ENCODE results near the gene RAD51B. TPM values are rescaled to one million over a fixed set of nuclear protein-coding genes. Genes with fewer than 3 reads are reported as not detected.
A peak's percentile ranks its signal among the peaks of the same experiment; 100 is the strongest.

Gene RAD51B
- total RNA-seq (2014; rRNA removed; shearing (Covaris generic); ENCODE audit: low replicate concordance) = 2.6 and 7.2 TPM in 2 replicates

DNA sequence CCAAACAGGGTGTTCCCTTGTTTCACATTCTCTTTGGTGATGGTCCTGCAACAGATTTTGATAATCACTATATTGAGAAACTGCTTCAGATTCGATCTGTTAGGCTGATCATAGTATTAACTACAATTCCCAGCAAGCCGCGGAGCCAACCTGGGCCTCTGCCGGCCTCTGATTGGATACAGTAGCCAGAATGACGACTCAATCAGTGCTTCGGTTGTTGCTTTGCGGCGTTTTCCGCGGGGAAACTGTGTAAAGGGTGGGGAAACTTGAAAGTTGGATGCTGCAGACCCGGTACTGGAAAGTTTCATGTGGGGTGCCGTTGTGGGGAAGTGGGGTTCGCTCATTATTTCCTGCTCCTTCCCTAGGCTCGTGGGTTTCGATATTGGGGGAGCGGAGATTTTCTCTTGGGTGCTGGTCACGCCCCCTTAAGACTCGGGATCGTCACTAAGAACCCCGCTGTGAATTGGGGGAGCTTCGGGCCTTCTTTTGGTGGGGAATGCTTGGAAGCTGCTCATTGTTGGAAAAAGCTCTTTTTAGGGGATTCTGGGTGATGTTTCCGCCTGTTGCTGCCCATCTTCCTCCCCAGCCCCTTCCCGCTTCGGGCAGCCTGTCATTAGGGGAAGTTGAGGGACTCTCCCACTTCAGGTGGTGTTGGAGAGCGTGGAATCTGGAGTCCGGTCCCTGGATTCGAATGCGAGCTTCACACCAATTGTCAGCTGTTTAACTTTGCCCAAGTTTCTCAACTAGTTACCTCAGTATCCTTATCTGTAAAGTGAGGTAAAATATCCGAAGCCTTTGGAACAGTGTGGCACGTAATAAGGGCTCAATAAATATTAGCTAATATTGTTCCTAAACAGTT is at the start of gene RAD51B:
Gene RAD51B (plus strand): TSS at position 217 of the 859 bp plus-strand sequence.
- Histone ChIP-seq H3K27me3 (no peaks in the 10 kb centered on the region), H3K4me3 (peak within 1 kb of the TSS; percentile 67), H3K9me3 (no peaks in the 10 kb centered on the region), H3K36me3 (no peaks in the 10 kb centered on the region)
- DNase-seq = peak; percentile 69

DNA sequence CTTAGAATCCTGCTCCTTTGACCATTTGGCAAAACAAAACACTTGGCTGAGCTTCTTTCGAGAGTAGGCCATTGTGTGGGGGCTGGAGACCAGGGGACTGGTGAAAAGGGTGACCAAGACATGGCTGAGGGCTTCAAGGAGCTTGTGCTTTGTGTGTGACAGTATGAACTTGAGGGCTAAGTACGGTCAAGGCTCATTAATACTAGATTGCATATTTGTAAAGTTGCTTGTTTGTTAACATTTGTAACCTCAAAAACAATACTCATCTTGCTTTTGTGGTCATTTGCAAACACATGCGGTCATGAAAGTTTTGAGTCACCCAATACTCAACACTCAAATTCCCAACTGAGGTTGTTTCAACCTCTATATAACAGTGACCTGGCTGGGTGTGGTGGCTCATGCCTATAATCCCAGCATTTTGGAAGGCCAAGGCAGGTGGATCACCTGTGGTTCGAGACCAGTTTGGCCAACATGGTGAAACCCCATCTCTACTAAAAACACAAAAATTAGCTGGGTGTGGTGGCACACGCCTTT is 45.7 kb upstream of the RAD51B start:
- DNase-seq = no peak
- no peaks in the 10 kb centered on the region for H3K27me3 ChIP-seq
- no peak overlapping the region for H3K4me3 ChIP-seq
- no peaks in the 10 kb centered on the region for H3K9me3 ChIP-seq
- no peaks in the 10 kb centered on the region for H3K36me3 ChIP-seq

DNA sequence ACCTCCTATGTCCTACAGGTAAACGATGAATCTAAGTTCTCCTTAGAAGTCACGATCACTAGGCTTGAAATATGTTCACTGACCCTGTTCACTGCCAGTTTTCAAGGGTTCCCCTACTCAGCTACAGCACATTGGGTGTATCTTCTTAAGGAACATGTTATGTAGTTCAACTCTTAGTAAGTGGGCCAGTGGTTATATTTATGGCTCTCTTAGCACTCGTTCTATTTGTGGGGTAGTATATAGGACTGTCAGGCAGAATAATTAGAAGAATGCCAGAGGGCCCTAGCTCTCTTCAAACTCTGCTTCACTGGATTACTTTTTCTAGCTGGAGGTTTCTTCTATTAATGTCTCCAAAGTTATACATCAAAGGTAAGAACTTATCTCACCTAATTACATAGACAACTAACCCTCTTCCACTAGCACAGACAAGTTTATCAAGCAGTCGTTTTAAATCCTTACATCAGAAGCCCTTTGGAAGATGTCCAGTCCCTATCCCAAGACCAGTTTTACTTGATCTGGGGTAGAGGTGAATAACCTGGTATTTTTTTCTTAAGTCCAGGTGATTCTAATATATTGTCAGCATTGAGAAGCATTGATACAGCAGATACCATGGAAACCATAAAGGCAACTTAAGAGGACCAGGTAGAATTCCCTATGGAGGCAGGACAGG is 42.8 kb upstream of the RAD51B start:
- Histone ChIP-seq H3K4me3 (no peak overlapping the region), H3K9me3 (no peaks in the 10 kb centered on the region), H3K36me3 (no peaks in the 10 kb centered on the region), H3K27me3 (no peaks in the 10 kb centered on the region)
- no peak for DNase-seq

DNA sequence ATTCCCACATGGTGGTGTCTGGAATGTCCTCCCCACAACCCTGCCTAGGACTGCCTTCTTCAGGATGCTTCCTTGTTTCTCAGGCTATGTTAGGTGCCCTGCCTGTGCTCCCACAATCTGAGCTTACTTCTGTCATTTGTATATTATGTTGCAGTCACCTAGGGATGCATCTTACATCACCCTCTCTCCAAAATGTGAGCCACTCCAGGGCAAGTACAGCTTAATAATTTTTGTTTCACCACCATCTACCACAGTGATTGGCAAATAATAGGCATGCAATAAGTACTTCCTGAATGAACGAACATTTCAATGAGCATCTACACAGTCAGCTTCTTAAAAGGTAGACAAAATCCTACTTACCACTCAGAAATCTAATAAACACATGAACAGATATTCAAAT is 40.8 kb upstream of the RAD51B start:
- Histone ChIP-seq H3K27me3 (no peaks in the 10 kb centered on the region), H3K36me3 (no peaks in the 10 kb centered on the region), H3K9me3 (no peaks in the 10 kb centered on the region), H3K4me3 (no peak overlapping the region)
- DNase-seq = no peak

DNA sequence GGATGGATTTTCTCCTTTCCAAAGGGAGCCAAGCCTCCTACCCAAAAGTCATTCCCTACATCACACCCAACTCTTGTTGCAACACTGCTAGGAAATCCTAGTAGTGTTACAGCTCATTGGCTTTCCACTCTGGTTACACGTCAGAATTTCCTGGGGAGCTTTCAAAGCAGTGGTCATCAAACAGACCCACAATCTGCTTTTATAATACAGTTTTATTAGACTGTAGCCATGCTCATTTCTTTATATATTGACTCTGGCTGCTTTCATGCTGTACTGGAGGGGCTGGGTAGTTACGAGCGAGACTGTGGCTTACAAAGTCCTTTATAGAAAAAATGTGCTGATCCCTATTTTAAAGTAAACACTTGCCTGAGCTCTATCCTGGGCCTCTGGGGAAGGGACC is 37.5 kb upstream of the RAD51B start:
- no peak for DNase-seq
- Histone ChIP-seq H3K4me3 (no peak overlapping the region), H3K9me3 (no peaks in the 10 kb centered on the region), H3K36me3 (no peaks in the 10 kb centered on the region), H3K27me3 (no peaks in the 10 kb centered on the region)

DNA sequence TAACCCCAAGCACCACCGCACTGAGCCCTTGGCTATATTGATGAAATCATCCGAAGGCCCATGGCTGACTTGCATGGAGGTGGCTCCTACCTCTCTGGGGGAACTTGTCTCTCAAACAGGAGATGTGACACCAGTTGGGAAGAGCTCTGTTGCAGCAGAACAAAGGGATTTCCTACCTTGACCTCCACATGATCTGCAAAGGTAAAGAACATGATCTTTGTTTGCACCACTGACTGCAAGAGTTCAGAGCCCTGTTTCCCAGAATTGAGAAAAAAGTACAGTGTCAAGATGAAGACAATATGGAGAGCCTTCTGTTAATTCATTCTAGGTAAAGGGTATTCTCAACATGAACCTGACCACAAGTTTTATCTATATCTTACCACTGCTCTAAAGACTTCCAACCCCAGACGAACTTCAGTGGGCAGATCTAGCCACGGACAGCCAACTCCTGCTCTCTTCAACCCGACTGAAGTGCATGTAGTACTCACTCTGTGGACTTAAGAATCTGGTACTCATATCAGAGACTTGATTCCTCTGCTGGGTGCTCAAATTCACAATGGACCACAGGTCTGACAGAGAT is 35.2 kb upstream of the RAD51B start:
- H3K36me3 ChIP-seq = no peaks in the 10 kb centered on the region
- H3K9me3 ChIP-seq = no peaks in the 10 kb centered on the region
- H3K27me3 ChIP-seq = no peaks in the 10 kb centered on the region
- no peak for DNase-seq
- H3K4me3 ChIP-seq = no peak overlapping the region

DNA sequence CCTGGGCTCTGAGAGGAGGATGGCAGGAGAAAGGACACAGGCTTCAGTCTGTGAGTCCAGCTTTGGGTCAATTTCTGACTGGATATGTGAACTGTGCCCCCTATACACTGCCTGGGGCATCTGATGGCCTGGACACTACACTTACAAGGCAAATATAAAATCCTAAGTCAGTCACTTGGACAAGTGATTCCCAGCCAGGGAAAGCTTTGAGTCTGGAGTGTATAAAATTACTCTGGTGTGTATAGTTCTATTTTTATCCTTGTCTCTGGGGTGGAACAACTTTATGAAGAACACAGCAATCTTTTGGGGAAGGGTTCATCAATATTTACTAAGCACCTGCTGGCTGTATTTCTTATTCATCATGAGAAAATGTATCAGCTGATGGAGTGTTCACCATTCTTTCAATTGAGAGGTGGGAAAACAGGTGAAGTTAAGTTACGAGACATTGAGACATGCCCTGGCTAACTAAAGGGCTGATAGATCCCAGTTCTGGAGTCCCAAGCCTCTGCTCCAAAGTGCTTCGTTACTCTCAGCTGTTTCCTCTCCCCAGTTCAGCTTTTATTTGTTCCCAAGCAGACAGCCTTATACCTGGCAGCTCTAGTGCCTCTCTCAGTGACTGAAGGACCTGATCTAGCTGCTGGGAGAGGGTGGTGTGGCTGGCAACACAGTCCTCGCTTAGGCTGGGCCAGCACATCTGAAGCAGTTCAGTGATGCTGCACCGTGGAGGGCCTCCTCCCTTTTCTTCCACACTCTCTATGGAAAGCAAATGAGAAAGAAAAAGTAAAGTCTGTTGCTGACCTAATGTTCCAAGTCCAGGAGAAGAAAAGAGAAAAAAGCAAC is 34.1 kb upstream of the RAD51B start:
- no peaks in the 10 kb centered on the region for H3K9me3 ChIP-seq
- no peak for DNase-seq
- no peaks in the 10 kb centered on the region for H3K27me3 ChIP-seq
- H3K4me3 ChIP-seq = no peak overlapping the region
- no peaks in the 10 kb centered on the region; the same call in 1 of the 2 replicates for H3K36me3 ChIP-seq

DNA sequence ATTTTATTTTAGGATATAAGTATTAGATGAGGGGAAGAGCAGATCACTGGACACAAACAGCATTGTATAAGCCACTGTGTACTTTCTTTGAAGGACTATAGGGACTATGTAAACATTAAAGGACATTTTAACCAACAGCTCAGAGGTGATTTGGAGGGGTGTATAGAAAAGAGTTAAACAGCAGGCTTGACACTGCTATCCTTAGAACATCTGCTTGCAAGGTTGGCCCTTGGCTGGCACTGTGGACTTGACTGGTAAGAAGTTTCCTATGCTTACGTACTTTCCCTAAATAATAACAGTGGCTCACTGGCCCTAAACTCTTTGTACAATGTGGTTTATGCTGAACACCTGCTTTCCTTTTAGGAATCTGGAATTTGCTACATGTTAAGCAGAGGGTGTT is 31.9 kb upstream of the RAD51B start:
- Histone ChIP-seq H3K27me3 (no peaks in the 10 kb centered on the region), H3K9me3 (no peaks in the 10 kb centered on the region), H3K36me3 (no peaks in the 10 kb centered on the region; the same call in 1 of the 2 replicates), H3K4me3 (no peak overlapping the region)
- no peak for DNase-seq

DNA sequence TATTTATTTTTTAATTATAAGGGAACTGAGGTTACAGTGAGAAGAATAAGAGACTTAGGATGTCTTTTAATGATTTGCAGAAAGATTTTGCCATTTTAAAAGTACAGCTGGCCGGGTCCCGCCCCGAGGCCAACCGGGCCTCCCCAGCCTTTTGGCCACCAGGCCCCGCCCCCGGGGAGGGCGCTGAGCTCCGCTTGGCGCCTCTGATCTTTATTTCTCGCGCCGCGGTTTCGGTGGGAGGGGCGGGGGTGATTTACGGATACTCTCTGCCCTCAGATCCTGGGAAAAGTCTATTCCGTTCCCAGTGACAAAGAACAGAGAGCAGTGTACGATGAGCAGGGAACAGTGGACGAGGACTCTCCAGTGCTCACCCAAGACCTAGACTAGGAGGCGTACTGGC is 20.8 kb upstream of the RAD51B start:
- Histone ChIP-seq H3K4me3 (no peak overlapping the region), H3K36me3 (no peaks in the 10 kb centered on the region), H3K9me3 (no peaks in the 10 kb centered on the region), H3K27me3 (no peaks in the 10 kb centered on the region)
- DNase-seq = no peak

DNA sequence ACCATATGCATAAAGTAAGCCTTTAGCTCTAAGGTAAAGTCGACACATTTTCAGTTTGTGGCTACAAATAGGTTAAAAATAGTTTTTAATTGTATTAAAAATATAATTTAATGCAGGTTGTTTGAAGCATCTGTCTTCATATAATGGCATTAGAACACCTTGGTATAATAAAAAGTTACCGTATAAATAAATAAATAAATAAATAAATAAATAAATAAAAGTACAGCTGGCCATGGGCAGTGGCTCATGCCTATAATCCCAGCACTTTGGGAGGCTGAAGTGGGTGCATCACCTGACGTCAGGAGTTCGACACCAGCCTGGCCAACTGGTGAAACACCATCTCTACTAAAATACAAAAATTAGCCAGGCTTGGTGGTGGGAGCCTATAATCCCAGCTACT is 18.8 kb upstream of the RAD51B start:
- no peaks in the 10 kb centered on the region for H3K27me3 ChIP-seq
- no peaks in the 10 kb centered on the region for H3K9me3 ChIP-seq
- no peak overlapping the region for H3K4me3 ChIP-seq
- no peaks in the 10 kb centered on the region for H3K36me3 ChIP-seq
- no peak for DNase-seq

DNA sequence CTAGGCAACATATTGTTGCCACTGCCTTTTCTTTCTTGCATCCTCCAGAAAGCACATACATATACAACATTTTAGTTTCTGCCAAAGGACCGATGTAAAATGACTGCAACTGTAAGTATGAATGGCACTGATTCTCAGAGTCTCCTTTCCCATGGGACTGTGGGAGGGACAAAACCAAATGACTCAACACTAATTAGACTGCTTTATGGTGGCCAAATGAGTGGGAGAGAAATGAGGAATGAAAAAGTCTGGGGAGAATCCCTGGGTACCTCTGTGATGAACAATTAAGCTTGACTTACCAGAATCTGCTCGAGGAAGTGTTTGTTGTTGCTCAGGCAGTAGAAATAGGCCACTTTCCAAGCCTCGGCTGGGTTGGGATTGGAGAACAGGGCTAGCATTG is 13.3 kb upstream of the RAD51B start:
- DNase-seq = no peak
- Histone ChIP-seq H3K9me3 (no peaks in the 10 kb centered on the region), H3K27me3 (no peaks in the 10 kb centered on the region), H3K4me3 (no peak overlapping the region), H3K36me3 (peaks cover 2% of the 10 kb centered on the region; the same call in 1 of the 2 replicates)

DNA sequence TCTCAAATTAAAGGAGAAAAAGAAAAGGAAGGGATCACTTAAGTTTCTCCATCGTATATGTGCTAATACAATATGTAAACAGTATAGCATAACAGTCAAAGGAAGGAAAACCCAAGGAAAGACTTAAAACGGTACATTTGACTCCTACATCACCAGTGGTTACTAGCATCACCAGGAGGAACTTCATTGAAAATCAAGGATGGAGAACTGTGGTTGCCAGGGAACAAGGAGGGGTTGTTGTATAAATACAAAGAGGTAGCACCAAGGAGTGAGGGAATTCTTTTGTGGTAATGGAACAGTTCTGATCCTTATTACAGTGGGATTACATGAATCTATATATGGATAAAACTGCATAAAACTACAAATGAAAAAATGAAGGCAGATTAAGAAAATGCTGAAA is 4.8 kb upstream of the RAD51B start:
- Histone ChIP-seq H3K27me3 (no peaks in the 10 kb centered on the region), H3K9me3 (no peaks in the 10 kb centered on the region), H3K4me3 (no peak overlapping the region), H3K36me3 (0 out of 2 replicates have a peak, but pooled peaks cover 3% of the 10 kb centered on the region)
- DNase-seq = no peak

DNA sequence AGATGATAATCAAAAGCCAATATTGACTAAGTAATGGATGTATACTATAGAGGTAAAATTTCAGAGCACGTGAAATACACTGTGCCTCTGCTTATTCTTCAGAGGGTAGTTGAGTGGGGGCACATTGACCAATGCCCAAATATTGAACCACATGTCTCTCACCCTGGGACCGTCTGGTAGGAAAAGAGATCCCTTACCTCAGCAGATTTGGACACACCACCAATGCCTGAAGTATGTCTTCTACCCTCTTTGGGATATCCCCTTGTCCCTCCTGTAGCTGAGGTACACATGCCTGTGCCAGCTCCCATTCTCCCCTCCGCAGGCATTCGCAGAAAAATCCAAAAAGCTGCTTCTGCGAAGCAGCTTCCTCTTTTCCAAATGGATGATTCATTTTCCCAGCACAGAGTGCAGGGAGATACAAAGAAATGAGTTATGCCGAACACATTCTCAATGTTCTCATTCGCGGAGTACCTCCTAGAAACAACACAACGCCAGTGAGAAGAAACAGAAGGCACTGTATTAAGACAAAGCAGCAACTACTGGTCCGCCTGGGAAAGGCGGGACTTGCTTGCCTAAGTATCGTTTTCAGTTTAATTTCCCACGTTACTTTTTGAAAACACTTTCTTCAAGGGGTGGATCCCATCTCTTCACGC is 3.9 kb upstream of the RAD51B start:
- H3K27me3 ChIP-seq = no peaks in the 10 kb centered on the region
- DNase-seq = no peak
- no peaks in the 10 kb centered on the region for H3K9me3 ChIP-seq
- H3K36me3 ChIP-seq = 0 out of 2 replicates have a peak, but pooled peaks cover 3% of the 10 kb centered on the region
- H3K4me3 ChIP-seq = peak overlapping the region; percentile 90

DNA sequence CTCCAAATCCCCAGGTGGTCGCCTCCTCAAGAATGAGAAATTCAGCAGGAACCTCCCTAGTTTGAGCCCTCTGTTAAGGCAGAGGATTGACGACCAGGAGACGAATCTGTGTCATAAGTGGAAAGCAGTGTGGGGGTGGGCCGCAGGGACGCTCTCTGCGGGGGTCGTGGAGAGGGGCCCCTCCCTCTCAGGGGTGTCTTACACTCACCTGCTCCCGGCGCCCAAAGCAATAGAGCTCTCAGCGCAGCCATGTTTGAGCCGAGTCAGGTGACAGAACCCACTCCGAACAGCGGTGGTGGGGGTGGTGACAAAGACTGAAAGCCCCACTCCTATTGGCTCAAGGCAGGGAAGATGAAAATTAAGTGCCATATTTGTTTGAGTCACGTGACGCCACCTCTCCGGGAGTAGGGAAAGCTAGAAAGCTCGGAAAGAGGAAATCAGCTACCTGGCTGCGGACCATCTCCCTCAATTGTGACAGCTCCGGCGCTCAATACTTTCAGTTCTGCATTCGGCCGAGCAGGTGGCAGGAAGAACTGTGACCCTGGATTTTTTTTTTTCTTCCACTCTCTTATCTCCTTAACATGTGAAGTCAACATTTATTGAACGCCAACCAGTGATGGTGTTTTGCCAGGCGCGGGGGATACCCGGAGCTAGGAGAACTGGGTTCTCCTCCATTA is 3.1 kb upstream of the RAD51B start, which contains the start of gene ZFYVE26:
Gene ZFYVE26 (minus strand): TSS at position 265 of the 677 bp plus-strand sequence. CDS start 627 bp downstream, outside the sequence.
- H3K36me3 ChIP-seq = 0 out of 2 replicates have a peak, but pooled peaks cover 3% of the 10 kb centered on the region
- peak; percentile 90 for DNase-seq
- peak within 1 kb of the TSS; percentile 90 for H3K4me3 ChIP-seq
- H3K9me3 ChIP-seq = no peaks in the 10 kb centered on the region
- H3K27me3 ChIP-seq = no peaks in the 10 kb centered on the region

DNA sequence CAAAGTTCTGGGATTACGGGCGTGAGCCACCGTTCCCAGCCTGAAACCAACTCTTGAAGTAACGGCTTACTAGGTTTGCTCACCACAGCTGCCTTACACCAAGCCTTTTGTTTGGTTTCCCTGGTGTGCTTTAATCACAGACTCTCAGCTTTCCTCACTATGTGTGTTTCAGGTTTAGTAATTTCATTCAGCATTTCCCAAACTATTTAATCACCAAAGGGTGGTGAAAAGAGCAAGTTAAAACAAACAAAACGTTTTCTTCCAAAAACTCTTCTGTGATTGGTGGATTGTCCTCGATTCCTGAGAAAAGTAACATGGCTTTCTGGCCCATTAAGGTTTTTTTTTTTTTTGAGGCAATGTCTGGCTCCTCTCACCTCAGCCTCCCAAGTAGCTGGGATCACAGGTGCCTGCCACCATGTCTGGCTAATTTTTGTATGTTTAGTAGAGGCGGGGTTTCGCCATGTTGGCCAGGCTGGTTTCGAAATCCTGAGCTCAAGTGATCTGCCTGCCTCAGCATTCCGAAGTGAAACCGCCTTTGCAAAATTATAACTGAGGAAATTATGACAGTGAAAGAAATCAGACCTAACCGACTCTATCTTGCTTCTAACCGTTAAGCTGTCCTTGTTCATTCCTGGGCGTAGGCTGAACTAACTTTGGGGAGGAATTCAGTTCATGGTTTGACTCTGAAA is 1.7 kb upstream of the RAD51B start:
- DNase-seq = no peak
- H3K36me3 ChIP-seq = 0 out of 2 replicates have a peak, but pooled peaks cover 2% of the 10 kb centered on the region
- H3K9me3 ChIP-seq = no peaks in the 10 kb centered on the region
- no peak overlapping the region for H3K4me3 ChIP-seq
- H3K27me3 ChIP-seq = no peaks in the 10 kb centered on the region

Measured in MG63 (cell line).